ENCODE data around the gene FOXP1. TPM values are rescaled to one million over a fixed set of nuclear protein-coding genes. Genes with fewer than 3 reads are reported as not detected.

FOXP1 gene
- polyA plus RNA-seq, 1 donor (not counting 4 experiments of a cell fraction or from before 2014, with no cell fraction given), result 14.6 TPM

- no peak for TF ChIP-seq CTCF (optimal IDR thresholded peaks at IDR 0.05 in 1 of 3, IDR thresholded peaks at IDR 0.05 in 1 of 3, conservative IDR thresholded peaks at IDR 0.05 in 1 of 3; ENCODE audit: extremely low read depth in 1 of 3, insufficient read depth in 2 of 3, low read length in 3 of 3)
- no peak for TF ChIP-seq EZH2 (IDR thresholded peaks at IDR 0.05; ENCODE audit: low read length)
- Histone ChIP-seq H4K20me1 (ENCODE audit: control insufficient read depth, extremely low read depth, insufficient read depth, low read length) (no peaks in the 10 kb centered on the region), H3K27ac (ENCODE audit: control insufficient read depth, insufficient read depth, low read length) (no peak overlapping the region), H3K36me3 (ENCODE audit: control insufficient read depth in 2 of 2, extremely low read depth in 1 of 2, insufficient read depth in 2 of 2, low read length in 2 of 2) (no peaks in the 10 kb centered on the region), H3K4me1 (ENCODE audit: control insufficient read depth, extremely low read depth, insufficient read depth, low read length) (no peaks in the 10 kb centered on the region), H3K9me1 (ENCODE audit: control insufficient read depth, extremely low read depth, insufficient read depth, low read length) (no peaks in the 10 kb centered on the region), H3K4me2 (ENCODE audit: control insufficient read depth, extremely low read depth, insufficient read depth, low read depth, low read length) (no peak overlapping the region), H2AFZ (ENCODE audit: control insufficient read depth, low read length) (no peak overlapping the region), H3K27me3 (ENCODE audit: control insufficient read depth, extremely low read depth, insufficient read depth, low read length) (no peaks in the 10 kb centered on the region), H3K4me3 (ENCODE audit: control insufficient read depth in 2 of 3, extremely low read depth in 1 of 3, insufficient read depth in 2 of 3, low read depth in 1 of 3, low read length in 3 of 3) (no peak overlapping the region), H3K9ac (ENCODE audit: control insufficient read depth, extremely low read depth, insufficient read depth, low read length) (no peak overlapping the region), H3K79me2 (ENCODE audit: control insufficient read depth, insufficient read depth, low read length) (no peaks in the 10 kb centered on the region), H3K9me3 (ENCODE audit: control insufficient read depth, low read depth, low read length) (no peaks in the 10 kb centered on the region)
- no peak for DNase-seq (ENCODE audit: low read depth, low spot score)
- dilution Hi-C loops (cut with MboI; ENCODE audit: extremely low pct_ligation_motif_present, low sequenced_read_pairs), result no loop called here
- FAIRE-seq, result peak; percentile 20
Measured at GRCh38 chr3:71076361-71077002, 507.0 kb downstream of the FOXP1 start.

GRCh38 chr3:71075494-71075893, 508.0 kb downstream of the FOXP1 start:
- no peaks in the 10 kb centered on the region for H3K27me3 ChIP-seq (ENCODE audit: control insufficient read depth, extremely low read depth, insufficient read depth, low read length)
- no peaks in the 10 kb centered on the region for H3K9me3 ChIP-seq (ENCODE audit: control insufficient read depth, low read depth, low read length)
- H3K27ac ChIP-seq (ENCODE audit: control insufficient read depth, insufficient read depth, low read length), result no peak overlapping the region
- dilution Hi-C loops (cut with MboI; ENCODE audit: extremely low pct_ligation_motif_present, low sequenced_read_pairs), result no loop called here
- no peak for TF ChIP-seq EZH2 (IDR thresholded peaks at IDR 0.05; ENCODE audit: low read length)
- TF ChIP-seq CTCF (optimal IDR thresholded peaks at IDR 0.05 in 1 of 3, IDR thresholded peaks at IDR 0.05 in 1 of 3, conservative IDR thresholded peaks at IDR 0.05 in 1 of 3; ENCODE audit: extremely low read depth in 1 of 3, insufficient read depth in 2 of 3, low read length in 3 of 3), result no peak
- H3K4me3 ChIP-seq (ENCODE audit: control insufficient read depth in 2 of 3, extremely low read depth in 1 of 3, insufficient read depth in 2 of 3, low read depth in 1 of 3, low read length in 3 of 3), result no peak overlapping the region
- no peak overlapping the region for H3K4me2 ChIP-seq (ENCODE audit: control insufficient read depth, extremely low read depth, insufficient read depth, low read depth, low read length)
- no peaks in the 10 kb centered on the region for H3K79me2 ChIP-seq (ENCODE audit: control insufficient read depth, insufficient read depth, low read length)
- H3K9me1 ChIP-seq (ENCODE audit: control insufficient read depth, extremely low read depth, insufficient read depth, low read length), result no peaks in the 10 kb centered on the region
- H3K9ac ChIP-seq (ENCODE audit: control insufficient read depth, extremely low read depth, insufficient read depth, low read length), result no peak overlapping the region
- FAIRE-seq, result no peak
- H3K4me1 ChIP-seq (ENCODE audit: control insufficient read depth, extremely low read depth, insufficient read depth, low read length), result no peaks in the 10 kb centered on the region
- no peaks in the 10 kb centered on the region for H3K36me3 ChIP-seq (ENCODE audit: control insufficient read depth in 2 of 2, extremely low read depth in 1 of 2, insufficient read depth in 2 of 2, low read length in 2 of 2)
- no peak for DNase-seq (ENCODE audit: low read depth, low spot score)
- H2AFZ ChIP-seq (ENCODE audit: control insufficient read depth, low read length), result no peak overlapping the region
- no peaks in the 10 kb centered on the region for H4K20me1 ChIP-seq (ENCODE audit: control insufficient read depth, extremely low read depth, insufficient read depth, low read length)

Data from keratinocyte (primary cell).